HG02938 (cell line): ENCODE results near the gene SCML2.
"Not testable (repeated sequence)": the region's sequence is repeated elsewhere in the genome, so short reads cannot be mapped to it uniquely, and the experiment has no call there.

Experiments
- ATAC-seq: cut with Tn5 transposase; IDR thresholded peaks from one replicate; pipeline ENCODE4 v1.9.1; 2021; ENCODE audit warnings: mild to moderate bottlenecking, moderate library complexity; ENCODE audit not compliant: unreplicated experiment

The SCML2 gene

DNA sequence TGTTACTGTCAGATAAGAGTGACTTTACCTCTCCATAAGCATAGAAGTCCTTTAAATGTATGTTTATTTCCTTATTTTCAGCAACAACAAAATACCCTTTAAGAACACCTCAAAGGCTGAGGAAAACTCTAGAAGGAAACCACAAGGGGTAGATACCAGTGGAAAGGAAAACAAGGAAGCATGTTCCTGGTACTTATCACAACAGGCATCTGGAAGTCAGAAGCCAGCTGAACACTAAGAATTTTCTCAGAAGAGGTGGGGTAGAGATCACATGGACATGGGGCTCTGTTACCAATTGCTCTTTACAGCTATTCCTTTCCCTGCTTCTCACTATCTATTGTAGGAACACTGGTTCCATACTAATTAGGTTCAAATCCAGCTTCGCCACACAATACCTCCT is 82.3 kb downstream of the SCML2 start:
- ATAC-seq: no peak

DNA sequence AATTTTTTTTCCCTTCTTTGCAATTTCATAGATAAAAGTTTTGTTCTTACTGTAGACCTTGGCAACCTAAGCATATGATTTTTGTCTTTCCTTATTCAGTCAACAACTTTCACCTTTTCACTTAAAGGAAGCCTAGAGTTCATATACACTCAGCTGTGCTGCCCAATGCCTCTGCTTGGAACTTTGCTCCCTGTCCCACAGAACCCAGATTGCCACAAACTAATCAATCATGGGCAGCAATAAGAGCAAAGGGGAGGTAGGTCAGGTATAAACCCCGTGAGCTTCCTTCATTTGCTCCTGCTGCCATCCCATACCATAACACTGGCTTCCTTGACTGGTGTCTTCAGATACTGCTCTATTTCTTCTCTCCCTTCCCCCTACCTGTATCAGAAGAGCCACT is 82.8 kb downstream of the SCML2 start:
- ATAC-seq: no peak

DNA sequence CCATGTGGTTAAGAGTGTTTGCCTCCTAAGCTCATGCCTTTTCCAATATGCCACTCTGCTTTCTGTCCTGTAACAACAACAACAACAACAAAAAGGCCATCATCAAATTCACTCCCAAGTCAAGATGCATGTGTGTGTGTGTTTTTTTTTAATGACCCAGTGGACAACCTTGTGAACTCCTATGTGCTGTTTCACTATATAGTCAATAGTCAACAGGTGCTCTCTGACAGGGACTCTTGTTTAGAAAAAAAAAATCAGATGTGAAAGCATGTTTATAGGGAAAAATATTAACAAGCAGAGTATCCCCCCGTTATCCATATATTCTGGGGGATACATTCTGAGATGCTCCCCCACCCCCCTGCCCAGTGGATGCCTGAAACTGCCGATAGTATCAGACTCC is 83.2 kb downstream of the SCML2 start:
- no peak for ATAC-seq

DNA sequence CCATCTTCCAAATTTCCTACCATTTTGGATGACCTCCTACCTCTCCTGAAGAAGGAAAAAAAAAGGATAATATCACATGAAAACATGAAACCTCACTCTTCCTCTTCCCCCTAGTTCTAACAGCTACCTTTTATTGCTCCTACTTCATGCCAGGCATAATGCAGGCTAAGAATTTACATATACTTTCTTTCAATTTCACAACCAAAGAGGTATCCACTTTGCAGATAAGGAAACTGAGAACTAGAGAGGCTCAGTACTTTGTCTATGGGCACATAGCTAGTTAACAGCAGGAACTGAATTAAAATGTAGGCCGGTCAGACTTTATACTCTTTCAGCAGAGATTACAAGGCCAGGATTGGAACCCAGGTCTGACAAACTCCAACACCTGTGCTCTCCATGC is 99.4 kb downstream of the SCML2 start:
- no peak for ATAC-seq

DNA sequence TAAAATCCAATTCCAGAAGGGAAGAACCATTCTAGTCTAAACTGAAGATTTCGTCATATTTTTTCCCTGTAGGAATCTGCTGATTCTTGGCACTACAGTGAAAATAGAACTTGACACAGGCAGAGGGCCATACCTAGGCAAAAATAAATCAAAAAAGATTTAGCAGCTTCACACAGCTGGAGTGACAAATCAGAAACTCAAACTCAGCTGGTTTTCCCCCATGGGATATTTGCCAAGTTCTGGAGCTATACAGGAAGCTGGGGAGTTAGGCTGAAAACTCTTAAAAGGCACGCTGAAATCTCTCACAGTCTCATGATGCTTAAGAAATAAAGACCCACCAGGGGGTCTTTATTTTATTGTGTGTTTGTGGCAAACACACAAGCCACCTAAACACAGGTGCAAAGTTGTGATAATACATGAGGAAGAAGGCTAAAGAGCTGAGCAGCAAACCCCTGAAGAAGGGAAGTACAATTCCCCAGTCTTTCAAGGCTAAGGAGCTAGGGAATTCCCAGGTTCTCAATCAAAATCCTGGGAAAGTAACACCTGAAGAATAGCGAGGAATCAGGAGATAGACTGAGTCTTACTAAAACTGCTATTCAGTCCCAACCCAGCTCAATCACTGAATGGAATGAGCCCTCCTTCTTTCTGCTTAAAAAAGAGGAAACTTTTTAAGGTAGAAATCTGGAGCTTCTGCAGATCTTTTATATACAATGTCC is 101.7 kb downstream of the SCML2 start:
- ATAC-seq: no peak

DNA sequence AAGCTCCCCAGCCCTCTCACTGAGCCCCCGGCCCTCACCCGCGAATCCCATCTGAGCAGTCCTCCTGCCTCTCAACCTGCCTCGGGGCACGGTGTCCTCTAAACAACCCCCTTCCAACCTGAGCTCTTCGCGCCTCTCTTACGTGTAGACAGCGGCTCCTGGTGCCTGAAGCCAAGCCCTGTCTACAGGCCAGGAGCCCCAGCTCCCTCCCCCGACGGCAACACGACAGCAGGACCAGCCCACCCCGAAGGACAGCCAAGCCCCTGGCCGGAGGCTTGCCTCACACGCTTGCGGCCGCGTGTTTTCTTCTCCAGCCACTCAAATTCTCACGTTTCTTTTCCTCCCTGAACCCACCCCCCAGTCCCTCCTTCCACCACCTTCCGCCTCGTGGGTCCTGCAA is 124.8 kb downstream of the SCML2 start:
- ATAC-seq: not testable (repeated sequence)

DNA sequence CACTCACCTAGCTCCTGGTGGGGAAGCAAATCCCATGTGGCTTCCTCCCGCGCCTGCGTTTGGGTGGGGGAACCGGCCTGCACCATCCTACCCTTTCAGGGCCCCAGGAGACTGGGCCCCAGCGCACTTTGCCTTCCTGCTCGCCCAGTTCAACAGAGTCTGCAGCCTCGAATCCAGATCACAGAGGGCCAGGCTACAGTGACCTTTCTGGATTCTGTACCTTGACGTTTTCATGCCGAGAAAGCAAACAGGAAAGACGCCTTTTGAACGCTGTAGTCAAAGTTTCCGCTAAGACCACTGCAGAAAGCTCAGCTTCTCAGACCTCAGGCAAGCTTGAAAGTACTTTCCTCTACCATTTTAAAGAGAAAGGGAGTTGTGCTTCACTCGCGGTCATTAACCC is 126.4 kb downstream of the SCML2 start:
- ATAC-seq: no peak

DNA sequence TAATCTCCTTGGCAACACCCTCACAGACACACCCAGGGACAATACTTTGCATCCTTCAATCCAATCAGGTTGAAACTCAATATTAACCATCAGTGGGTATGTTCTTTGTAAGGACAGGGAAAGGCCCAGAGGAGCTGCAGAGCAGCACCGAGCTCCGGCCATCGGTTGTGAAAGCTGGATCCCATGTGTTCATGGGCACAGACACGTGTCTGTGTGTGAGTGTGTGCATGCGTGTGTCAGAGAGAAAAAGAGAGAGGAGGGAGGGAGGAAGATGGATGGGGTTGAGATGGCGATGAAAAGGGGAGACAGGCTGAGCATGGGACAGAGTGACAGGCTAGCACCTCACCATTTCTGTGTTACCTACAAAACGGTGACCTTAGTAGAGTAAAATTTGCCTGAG is 127.0 kb downstream of the SCML2 start:
- ATAC-seq: no peak

DNA sequence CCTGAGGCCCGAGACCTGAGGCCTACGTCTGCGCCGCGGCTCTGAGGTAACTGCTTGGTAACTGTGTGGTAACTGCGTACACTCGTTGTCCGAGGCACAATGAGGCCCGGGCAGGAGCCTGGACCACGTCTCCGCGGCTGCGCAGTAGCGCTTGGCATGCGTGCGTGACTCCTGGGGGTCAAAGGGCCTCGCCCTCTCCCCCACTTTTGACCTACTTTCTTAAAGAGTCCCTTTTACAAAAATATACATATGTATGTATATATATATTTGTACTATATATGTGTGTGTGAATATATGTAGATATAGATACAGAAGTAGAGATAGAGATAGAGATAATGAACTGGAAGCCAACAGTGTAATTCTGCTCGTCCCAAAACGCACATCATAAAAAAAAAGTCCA is 133.7 kb downstream of the SCML2 start, which contains the start of gene BEND2:
Gene BEND2 (minus strand): TSS at position 101 of the 400 bp plus-strand sequence. CDS start 136 bp downstream, outside the sequence.
- no peak for ATAC-seq

DNA sequence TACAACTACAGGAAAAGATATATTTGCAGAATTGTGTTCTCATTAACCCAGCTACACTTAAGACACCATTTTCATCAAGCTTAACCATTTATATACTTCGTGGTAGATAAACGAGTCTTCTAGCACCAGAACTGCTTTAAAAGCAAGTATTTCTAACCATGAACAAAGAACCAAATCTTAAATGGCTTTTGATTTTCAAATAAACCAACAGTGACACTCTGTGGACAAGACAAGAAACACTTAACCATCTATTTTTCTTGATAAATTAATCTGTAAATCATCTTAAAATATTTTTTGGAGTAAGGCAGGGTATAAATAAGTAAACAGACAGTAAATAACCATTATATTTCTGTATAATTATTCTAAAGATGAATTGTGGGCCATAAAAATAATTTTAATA is 144.0 kb downstream of the SCML2 start:
- ATAC-seq: no peak

DNA sequence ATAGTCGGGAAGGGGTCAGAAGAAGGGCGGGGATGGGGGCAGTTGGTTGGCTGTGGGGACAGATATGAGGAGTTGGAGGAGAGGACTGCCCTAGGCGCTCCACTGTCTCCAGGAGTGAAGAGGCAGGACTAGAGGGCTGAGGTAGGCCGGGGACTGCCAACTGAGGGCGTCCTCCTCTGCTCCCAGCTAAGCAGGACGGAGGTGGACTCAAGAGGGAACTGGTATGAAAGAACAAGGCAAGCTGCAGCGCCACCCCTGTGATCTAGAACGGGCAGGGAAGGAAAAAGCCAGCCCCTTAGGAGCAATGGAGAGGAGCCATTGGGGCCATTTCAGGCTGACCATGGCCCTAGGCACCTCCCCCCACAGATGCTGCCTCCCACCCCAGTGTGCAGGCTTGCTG is 147.8 kb downstream of the SCML2 start:
- ATAC-seq: no peak

DNA sequence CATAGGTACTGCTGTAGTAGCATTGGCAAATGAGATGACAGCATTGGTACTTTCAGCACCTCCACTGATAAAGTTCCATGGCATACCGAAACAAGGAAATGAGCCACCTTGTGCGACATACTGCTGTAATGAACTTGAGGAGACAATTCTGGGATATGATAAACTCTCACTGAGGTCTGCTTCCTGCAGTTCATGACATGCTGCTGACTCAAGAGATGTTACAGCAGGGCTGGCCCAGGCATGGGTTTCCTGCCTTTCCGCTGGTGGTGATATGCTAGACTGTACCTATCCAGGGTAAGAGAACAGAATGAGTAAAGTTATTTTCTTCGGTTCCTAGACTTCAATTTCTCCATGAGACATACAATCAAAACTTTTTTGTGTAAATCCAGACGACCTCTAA is 150.9 kb downstream of the SCML2 start:
- no peak for ATAC-seq

DNA sequence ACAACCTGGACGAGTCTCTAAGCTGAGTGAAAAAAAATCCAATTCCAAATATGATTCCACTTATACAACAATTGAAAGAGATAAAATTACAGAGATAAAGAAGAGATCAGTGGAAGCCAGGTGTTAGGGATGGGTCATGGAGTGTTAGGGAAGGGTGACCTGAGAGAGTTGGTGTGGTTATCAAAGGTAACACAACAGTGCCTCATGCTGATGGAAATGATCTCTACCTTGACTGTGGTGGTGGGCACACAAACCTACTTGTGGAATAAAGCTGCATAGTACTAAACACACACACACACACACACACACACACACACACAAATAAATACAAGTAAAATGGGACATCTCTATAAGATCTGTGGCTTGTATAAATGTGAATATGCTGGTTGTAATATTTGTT is 159.8 kb downstream of the SCML2 start:
- no peak for ATAC-seq
